Measurements from ENCODE around the gene KRT4.

Gene KRT4

GRCh38 chr12:52792185-52793029 lies 21.5 kb downstream of the KRT4 start:
- DNase-seq = no peak

- DNase-seq = no peak
These were observed 22.4 kb downstream of the KRT4 start for GRCh38 chr12:52791271-52792184.

- no peak for DNase-seq
These were observed 23.3 kb downstream of the KRT4 start for GRCh38 chr12:52790427-52791270.

- no peak for DNase-seq
These were observed 24.1 kb downstream of the KRT4 start for GRCh38 chr12:52789637-52790426.

GRCh38 chr12:52788876-52789636 lies 24.9 kb downstream of the KRT4 start:
- no peak for DNase-seq

- DNase-seq = no peak
These were observed 25.6 kb downstream of the KRT4 start for GRCh38 chr12:52788192-52788875.

- no peak for DNase-seq
These were observed 26.4 kb downstream of the KRT4 start for GRCh38 chr12:52787324-52788191.

GRCh38 chr12:52784909-52785308 lies 29.0 kb downstream of the KRT4 start:
- no peak for DNase-seq

- no peak for DNase-seq
These were observed 30.2 kb downstream of the KRT4 start for GRCh38 chr12:52783563-52784316.

- DNase-seq = no peak
These were observed 31.4 kb downstream of the KRT4 start for GRCh38 chr12:52782502-52782901.

GRCh38 chr12:52781399-52782082 lies 32.4 kb downstream of the KRT4 start:
- no peak for DNase-seq

- no peak for DNase-seq
These were observed 34.0 kb downstream of the KRT4 start for GRCh38 chr12:52779914-52780313.

- DNase-seq = no peak
These were observed 35.1 kb downstream of the KRT4 start for GRCh38 chr12:52778833-52779232.

GRCh38 chr12:52777566-52777965 lies 36.4 kb downstream of the KRT4 start:
- no peak for DNase-seq

GRCh38 chr12:52776913-52777395 lies 37.0 kb downstream of the KRT4 start, which contains the start of gene KRT76:
KRT76 (minus strand) TSS chr12:52777345; CDS start chr12:52777291, 54 bp downstream.
- DNase-seq = no peak

- no peak for DNase-seq
These were observed 37.5 kb downstream of the KRT4 start for GRCh38 chr12:52776435-52776834.

- DNase-seq = no peak
These were observed 39.2 kb downstream of the KRT4 start for GRCh38 chr12:52774629-52775250.
